Lung (tissue), 12 donors: ENCODE measurements around the gene ADI1. TPM values are rescaled to one million over a fixed set of nuclear protein-coding genes. Genes with fewer than 3 reads are reported as not detected.

Experiments used
- ATAC-seq: fragments of 200-7000 bp; cut with Tn5 transposase; one replicate; pipeline ENCODE4 v1.9.1; 2020; ENCODE audit warnings: moderate number of reproducible peaks; ENCODE audit not compliant: insufficient read depth, low FRiP score
- DNase-seq, 3 donors: peaks; one replicate each; pipeline ENCODE4 v3.0.0-alpha.2; 2013 to 2017
- H3K27ac ChIP-seq, 2 donors: one replicate each; pipeline ENCODE4 v1.5.1; 2013; ENCODE audit warnings: mild to moderate bottlenecking in 2 of 2, moderate library complexity in 2 of 2, control low read depth in 1 of 2, inconsistent platforms in 1 of 2, low read depth in 1 of 2, low read length in 1 of 2
- H3K27me3 ChIP-seq, 3 donors: one replicate each; pipeline ENCODE4 v1.5.1; 2013; ENCODE audit warnings: low read length in 2 of 3; ENCODE audit not compliant: control insufficient read depth in 3 of 3, insufficient read depth in 3 of 3
- H3K36me3 ChIP-seq, 4 donors: one replicate each; pipeline ENCODE4 v1.5.1; 2013; ENCODE audit warnings: low read length in 4 of 4, mild to moderate bottlenecking in 1 of 4, moderate library complexity in 1 of 4; ENCODE audit not compliant: control insufficient read depth in 4 of 4, insufficient read depth in 4 of 4
- H3K4me1 ChIP-seq, 5 donors: one replicate each; pipeline ENCODE4 v1.5.1; 2013; ENCODE audit warnings: low read length in 5 of 5, mild to moderate bottlenecking in 2 of 5, moderate library complexity in 1 of 5; ENCODE audit not compliant: control insufficient read depth in 5 of 5, insufficient read depth in 5 of 5
- H3K4me3 ChIP-seq: one replicate; pipeline ENCODE4 v1.5.1; 2013; ENCODE audit warnings: mild to moderate bottlenecking, control low read depth, moderate library complexity
- H3K9ac ChIP-seq, 2 donors: one replicate each; pipeline ENCODE4 v1.5.1; 2013; ENCODE audit warnings: low read length in 2 of 2, control low read depth in 1 of 2; ENCODE audit not compliant: insufficient read depth in 1 of 2
- H3K9me3 ChIP-seq, 4 donors: one replicate each; pipeline ENCODE4 v1.5.1; 2013; ENCODE audit warnings: low read length in 3 of 4, mild to moderate bottlenecking in 1 of 4, moderate library complexity in 1 of 4; ENCODE audit not compliant: control insufficient read depth in 4 of 4, insufficient read depth in 3 of 4
- WGBS, 2 donors: extraction: QIAGEN DNeasy Blood & Tissue Kit; methylation state at CpG; one replicate each; pipeline ENCODE4 v1.1.7; 2013; 5-methylcytosine and 5-hydroxymethylcytosine counted together
- polyA plus RNA-seq, 2 donors: library from polyadenylated mRNA; stranded (reverse); fragments of 200-250 nt; gene quantifications; one replicate each; pipeline ENCODE4 v1.2.1, GENCODE V29; 2013
- total RNA-seq, 2 donors: library from RNA; depleted of rRNA in 1 of 2; stranded (reverse); fragments of >200 nt in 1 of 2; gene quantifications; one replicate each; pipeline ENCODE4 v1.2.1, GENCODE V29; 2014 to 2021
- TF ChIP-seq, protein P1 (sequence below): IDR thresholded peaks from 2 replicates; pipeline ENCODE4 v1.5.1; 2012; ENCODE audit warnings: mild to moderate bottlenecking; ENCODE audit errors: control extremely low read depth, extremely low read depth
- donor health status: control.
- donor health status: control.
- donor health status: Bipolar disorder and iron deficiency.
- donor health status: healthy.
- donor health status: DM: yes; HTN: yes; CAD: no.

ADI1 gene
- total and polyA plus RNA-seq, 4 donors: 46.8 to 65.2 (median 55.9) TPM

DNA sequence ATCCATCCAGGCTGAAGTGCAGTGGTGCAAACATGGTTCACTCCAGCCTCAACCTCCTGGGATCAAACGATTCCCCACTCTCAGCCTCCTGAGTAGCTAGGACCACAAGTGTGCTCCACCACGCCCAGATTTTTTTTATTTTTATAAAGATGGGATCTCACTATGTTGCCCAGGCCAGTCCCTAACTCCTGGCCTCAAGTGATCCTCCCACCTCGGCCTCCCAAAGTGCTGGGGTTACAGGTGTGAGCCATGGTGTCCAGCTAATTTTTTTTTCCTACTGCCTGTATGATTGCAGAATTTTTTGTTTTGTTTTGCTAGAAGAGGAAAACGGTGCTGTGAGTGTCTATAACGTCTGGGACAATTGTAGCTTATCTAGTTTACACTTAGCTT is 38.3 kb downstream of the ADI1 start:
- no peak overlapping the region for H3K9ac ChIP-seq
- H3K9me3 ChIP-seq: no peaks in the 10 kb centered on the region
- ATAC-seq (no peak), DNase-seq (no peak)
- TF ChIP-seq, protein P1, sequence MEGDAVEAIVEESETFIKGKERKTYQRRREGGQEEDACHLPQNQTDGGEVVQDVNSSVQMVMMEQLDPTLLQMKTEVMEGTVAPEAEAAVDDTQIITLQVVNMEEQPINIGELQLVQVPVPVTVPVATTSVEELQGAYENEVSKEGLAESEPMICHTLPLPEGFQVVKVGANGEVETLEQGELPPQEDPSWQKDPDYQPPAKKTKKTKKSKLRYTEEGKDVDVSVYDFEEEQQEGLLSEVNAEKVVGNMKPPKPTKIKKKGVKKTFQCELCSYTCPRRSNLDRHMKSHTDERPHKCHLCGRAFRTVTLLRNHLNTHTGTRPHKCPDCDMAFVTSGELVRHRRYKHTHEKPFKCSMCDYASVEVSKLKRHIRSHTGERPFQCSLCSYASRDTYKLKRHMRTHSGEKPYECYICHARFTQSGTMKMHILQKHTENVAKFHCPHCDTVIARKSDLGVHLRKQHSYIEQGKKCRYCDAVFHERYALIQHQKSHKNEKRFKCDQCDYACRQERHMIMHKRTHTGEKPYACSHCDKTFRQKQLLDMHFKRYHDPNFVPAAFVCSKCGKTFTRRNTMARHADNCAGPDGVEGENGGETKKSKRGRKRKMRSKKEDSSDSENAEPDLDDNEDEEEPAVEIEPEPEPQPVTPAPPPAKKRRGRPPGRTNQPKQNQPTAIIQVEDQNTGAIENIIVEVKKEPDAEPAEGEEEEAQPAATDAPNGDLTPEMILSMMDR: no peak
- H3K36me3 ChIP-seq: peaks cover 0 to 36% (median 14%) of the 10 kb centered on the region in 4 donors
- H3K27me3 ChIP-seq: no peaks in the 10 kb centered on the region
- WGBS, 2 donors: 88 to 90% methylated on average over 5 of the region's 5 CpGs
- H3K4me1 ChIP-seq: peaks cover 0 to 3% (median 0%) of the 10 kb centered on the region in 5 donors
- H3K27ac ChIP-seq: no peak overlapping the region
- H3K4me3 ChIP-seq: no peak overlapping the region

DNA sequence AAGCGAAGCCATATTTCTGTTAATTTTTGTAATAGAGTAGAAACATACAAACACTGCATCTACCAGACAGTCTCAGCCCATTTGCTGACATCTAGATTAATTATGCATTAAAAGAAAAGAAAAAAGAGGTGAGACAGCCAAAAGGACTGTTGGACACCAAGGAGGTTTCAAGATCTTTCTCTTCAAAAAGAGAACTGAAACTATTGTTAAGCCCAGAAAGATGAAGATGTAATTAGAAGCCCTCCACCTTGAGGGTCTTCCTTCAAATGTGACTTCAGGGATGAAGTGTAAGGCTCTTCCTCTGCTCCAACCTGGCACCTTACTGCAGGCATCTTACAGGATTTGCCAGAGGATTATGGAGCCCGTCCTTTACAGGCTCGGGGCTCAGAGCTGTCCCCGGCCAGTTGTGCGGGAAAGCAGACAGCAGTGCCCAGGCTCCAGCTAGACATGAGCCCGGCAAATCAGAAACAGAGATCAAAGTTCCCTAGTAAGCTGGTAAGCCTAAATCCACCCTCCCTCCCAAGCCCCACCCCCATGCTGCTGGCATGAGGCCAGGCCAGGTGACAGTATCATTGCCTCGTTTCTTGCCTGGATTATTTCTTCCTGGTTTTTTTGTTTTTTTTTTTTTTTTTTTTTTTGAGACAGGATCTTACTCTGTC is 38.9 kb downstream of the ADI1 start:
- TF ChIP-seq, protein P1: no peak
- H3K9ac ChIP-seq: no peak overlapping the region
- WGBS, 2 donors: 62 to 69% methylated on average over 7 of the region's 7 CpGs
- DNase-seq (no peak), ATAC-seq (no peak)
- H3K36me3 ChIP-seq: peaks cover 0 to 35% (median 15%) of the 10 kb centered on the region in 4 donors
- H3K9me3 ChIP-seq: no peaks in the 10 kb centered on the region
- H3K4me1 ChIP-seq: peaks cover 0 to 3% (median 0%) of the 10 kb centered on the region in 5 donors
- H3K27ac ChIP-seq: no peak overlapping the region
- H3K27me3 ChIP-seq: no peaks in the 10 kb centered on the region
- no peak overlapping the region for H3K4me3 ChIP-seq

DNA sequence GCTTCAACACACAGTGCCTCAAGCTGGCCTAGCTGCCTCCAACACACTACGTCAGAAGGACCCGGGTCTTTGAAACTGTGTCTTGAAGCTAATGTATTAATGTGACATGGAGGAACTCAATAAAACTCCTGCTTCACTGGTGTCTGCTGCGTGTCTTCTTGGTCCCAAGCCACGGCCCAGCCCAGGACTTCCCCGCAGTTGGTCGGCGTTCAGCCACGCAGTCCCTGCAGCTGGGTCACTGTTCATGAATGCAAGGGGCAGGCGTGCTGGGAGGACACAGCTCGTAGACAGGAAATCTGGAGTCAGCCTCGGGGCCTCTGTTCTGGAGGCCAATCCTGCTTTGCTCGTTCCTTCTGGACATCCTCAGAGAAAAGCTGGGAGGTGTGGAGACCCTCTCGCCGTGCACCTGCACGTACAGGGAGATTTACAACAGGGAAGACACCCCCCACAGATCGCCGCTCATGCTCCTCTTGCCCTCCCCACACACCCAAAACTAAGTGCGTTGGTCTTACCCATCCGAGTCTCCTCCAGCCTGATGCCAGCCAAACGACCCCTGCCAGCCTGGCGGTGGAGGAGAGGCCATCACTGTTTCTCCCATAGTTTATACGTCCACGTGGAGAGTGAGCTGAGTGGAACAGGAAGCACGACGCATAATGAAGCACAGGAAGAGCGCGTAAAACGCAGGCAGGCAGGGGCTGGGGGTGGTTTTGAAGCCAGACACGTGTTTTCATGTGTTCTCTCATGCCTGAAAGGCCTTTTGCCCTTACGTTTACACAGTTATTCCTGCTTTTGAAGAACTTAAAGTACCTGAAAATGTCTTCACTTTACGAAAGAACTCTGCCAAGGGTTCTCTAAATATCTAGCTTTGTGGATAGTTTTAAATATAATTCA is 39.7 kb downstream of the ADI1 start:
- H3K9me3 ChIP-seq: no peaks in the 10 kb centered on the region
- WGBS, 2 donors: 87 to 88% methylated on average over 31 of the region's 31 CpGs

More for the DNA sequence above, 39.7 kb downstream of the ADI1 start:
- Histone ChIP-seq H3K27ac (no peak overlapping the region), H3K4me1 (peaks cover 0 to 3% (median 0%) of the 10 kb centered on the region in 5 donors), H3K4me3 (no peak overlapping the region), H3K36me3 (peaks cover 0 to 35% (median 15%) of the 10 kb centered on the region in 4 donors), H3K27me3 (no peaks in the 10 kb centered on the region), H3K9ac (no peak overlapping the region)
- DNase-seq (no peak), ATAC-seq (no peak)
- TF ChIP-seq, protein P1: no peak
